ENCODE results near the gene CFAP77.
A peak's percentile ranks its signal among the peaks of the same experiment; 100 is the strongest.

CFAP77 gene

GRCh38 chr9:132408521-132408920 is 1.5 kb upstream of the CFAP77 start:
- no peak for DNase-seq (ENCODE audit: low read depth in 2 of 2)

DNA sequence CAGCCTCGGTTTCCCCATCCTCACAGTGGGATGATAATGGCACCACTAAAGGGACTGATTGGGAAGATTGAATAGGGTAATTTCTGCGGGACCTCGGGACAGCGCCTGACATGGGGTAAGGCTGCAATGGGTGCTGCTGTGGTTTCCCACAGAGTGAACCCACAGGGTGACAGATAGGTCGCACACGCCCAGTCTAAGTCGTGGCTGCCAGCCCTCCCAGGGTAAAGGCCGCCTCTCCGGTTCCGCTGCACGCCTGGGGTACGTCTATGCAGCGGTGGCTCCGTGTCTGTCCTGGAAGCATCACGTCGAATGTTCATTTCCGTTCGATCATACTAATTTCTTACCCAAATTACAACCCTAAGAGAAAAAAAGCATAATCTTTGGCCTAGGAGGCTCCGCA is 631 bp downstream of the CFAP77 start:
- DNase-seq (ENCODE audit: low read depth in 2 of 2), result no peak

DNA sequence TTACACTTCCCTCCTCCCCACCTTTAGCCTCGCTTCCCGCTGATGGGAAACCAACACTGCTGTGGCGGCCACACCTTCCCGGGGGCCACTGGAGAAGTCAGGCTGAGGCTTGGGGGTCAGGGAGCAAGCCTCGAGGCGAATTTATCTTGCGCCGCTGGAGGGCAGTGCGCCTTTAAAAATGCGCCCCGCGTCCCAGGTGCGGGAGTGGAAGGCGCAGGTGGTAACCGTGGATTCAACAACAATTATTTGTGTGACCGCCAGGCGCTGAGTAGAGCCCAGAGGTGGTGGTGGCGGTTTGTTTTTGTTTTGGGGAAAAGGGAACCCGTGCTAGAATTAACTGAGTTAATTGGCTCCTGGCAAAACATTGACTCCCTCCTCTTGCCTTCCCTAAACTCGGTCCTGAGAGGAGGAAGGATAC is 1.1 kb downstream of the CFAP77 start:
- DNase-seq (ENCODE audit: low read depth in 2 of 2), result peak; percentile 43 to 62

DNA sequence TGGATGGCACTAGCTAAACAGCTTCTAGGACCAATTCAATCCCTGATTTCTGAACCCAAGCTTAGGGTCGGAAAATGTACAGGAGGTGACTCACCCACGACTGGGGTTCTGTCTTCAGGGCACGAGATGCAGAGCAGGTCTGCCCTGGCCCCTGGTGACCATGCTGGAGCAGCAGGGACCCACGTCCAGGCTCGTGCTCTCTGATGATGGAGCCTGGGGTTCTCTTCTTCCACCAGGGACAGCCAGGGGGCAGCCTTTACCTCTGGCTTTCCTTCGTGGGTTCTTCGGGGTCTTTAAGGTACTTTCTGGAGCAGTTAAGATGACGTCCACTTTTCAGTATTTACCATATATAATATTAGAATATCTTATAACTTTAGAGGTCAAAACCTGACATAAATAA is 2.1 kb downstream of the CFAP77 start:
- no peak for DNase-seq (ENCODE audit: low read depth in 2 of 2)

DNA sequence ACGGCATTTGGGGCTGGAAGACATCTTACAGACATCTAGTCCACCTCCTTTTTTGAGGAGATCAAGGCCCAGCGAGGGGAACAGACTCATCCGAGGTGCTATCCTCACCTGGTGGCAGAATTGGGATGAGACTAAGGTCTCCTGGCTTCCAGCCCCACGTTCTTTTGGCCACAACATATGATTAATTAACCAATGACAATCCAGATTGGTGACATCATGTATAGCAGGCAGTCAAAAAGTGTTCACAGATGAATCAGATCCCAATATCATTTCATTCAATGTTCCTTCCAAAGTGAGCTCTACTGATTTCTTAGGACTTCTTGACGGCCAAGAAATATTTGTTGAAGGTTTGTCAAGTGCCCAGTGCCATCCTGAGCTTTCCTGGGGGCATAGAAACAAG is 3.9 kb downstream of the CFAP77 start:
- DNase-seq (ENCODE audit: low read depth in 2 of 2), result no peak

- no peak for DNase-seq (ENCODE audit: low read depth in 2 of 2)
Observed at GRCh38 chr9:132414731-132415130, 4.7 kb downstream of the CFAP77 start.

DNA sequence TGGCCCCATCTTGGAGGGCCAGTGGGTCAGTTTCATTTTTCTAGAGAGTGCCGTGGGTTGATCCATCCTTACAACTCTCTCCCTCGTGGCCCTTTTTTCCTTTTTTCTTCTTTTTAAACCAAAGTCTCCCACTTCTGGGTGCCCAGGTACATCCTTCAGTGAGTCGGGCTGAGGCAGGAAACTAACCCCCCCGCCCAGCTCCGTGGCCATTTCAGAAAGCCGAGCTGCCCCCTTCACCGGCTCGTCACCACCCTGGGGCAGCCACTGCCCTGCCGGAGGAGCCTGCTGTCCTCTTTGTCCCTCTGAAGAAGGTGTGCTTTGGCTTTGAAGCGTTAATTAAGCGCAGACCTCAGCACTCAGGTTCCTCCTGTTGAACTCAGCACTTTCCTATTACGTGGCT is 5.2 kb downstream of the CFAP77 start:
- no peak for DNase-seq (ENCODE audit: low read depth in 2 of 2)

- no peak for DNase-seq (ENCODE audit: low read depth in 2 of 2)
Observed at GRCh38 chr9:132418726-132419363, 8.8 kb downstream of the CFAP77 start.

GRCh38 chr9:132422574-132422973 is 12.6 kb downstream of the CFAP77 start:
- no peak for DNase-seq (ENCODE audit: low read depth in 2 of 2)

DNA sequence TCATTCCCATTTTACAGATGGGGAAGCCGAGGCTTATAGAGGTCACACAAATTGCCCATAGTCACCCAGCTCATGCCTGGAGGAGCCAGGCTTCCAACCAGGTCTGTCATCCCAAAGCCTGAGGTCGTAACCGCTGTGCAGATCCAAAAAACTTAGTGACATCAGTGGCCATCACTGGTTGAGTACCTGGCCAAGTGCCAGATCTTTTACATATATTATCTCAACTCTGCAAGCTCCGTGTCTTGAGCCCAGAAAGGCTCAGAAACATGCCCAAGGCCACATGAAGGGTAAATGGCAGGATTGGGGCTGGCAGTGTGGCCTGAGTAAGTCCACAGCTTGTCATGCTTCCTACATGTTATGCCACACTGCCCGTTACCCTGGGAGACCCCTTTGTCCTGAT is 13.5 kb downstream of the CFAP77 start:
- no peak for DNase-seq (ENCODE audit: low read depth in 2 of 2)

GRCh38 chr9:132424857-132425674 is 15.1 kb downstream of the CFAP77 start:
- DNase-seq (ENCODE audit: low read depth in 2 of 2), result no peak

- no peak for DNase-seq (ENCODE audit: low read depth in 2 of 2)
Observed at GRCh38 chr9:132425675-132426062, 15.7 kb downstream of the CFAP77 start.

DNA sequence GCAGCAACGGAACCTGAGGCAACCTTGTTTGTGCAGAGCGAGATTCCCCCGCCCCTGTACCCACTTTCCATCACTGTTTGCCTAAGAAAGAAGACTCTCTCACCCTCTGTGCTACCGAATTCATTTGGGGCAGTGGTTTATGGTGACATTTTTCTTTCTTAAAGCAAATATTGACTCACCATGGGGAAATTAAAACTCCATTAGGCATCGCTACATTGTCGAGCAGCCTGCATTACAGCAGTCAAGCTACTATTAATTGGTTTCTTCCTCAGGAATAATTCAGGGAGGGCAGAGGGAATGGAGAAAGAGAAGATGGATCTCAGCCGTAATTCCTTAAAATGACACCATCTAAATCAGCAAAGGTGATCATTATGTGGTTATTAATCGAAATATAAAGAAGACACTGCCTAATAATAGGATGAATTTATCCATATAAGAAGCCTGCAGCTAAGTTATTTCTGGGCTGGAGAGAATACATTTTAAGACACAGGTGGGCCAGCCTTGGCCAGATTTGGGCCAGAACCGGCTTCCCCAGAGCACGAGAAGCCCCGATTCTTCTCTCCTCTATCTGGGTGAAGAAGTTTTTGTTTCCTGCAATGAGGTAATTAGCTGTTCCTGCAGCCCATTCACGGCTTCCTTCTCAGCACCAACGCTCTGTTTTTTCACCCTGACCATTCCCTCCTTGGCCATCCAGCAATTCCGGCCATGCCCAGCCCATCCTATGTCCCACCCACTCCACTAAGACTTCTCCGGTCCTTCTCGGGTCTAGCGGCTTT is 16.8 kb downstream of the CFAP77 start:
- DNase-seq (ENCODE audit: low read depth in 2 of 2), result no peak

DNA sequence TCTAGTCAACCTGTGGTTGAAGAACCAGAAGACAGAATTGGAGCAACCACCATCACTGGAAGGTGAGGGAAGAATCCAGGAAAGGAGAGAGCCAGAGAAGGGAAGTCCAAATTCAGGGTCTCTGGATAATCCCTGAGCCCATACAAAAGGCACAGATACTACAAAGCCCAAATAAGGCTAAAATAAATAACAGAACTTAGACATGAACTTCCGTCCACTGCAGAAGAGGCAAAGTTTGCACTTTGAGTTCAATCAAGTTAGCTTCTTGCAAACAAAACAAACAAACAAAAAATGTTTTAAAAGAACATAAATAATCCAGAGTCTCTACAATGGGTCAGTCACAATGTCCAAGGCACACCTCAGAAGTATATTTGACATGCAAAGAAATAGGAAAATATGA is 21.0 kb downstream of the CFAP77 start:
- DNase-seq (ENCODE audit: low read depth in 2 of 2), result no peak

GRCh38 chr9:132434881-132435280 is 24.9 kb downstream of the CFAP77 start:
- DNase-seq (ENCODE audit: low read depth in 2 of 2), result no peak

- no peak for DNase-seq (ENCODE audit: low read depth in 2 of 2)
Observed at GRCh38 chr9:132439153-132439552, 29.1 kb downstream of the CFAP77 start.

DNA sequence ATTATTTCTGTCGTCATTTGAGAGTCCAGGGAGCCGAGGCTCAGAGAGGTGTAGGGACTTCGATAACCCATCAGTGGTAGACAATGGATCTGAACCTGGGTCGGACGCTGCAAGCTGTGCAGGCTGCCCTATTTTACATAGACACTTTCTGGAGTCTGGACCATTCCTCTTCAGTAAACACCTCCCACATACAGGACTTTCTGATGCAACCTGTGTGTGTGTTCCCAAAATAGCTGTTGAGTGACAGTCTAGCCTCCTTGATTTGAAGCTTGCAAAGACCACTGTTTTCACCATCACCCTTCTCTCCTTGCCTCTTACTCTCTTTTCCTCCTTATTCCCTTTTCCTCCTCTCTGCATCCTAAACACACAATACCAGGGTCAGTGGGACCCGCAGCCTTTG is 30.7 kb downstream of the CFAP77 start:
- no peak for DNase-seq (ENCODE audit: low read depth in 2 of 2)

GRCh38 chr9:132441404-132441803 is 31.4 kb downstream of the CFAP77 start:
- no peak for DNase-seq (ENCODE audit: low read depth in 2 of 2)

- no peak for DNase-seq (ENCODE audit: low read depth in 2 of 2)
Observed at GRCh38 chr9:132443951-132444607, 34.1 kb downstream of the CFAP77 start.

DNA sequence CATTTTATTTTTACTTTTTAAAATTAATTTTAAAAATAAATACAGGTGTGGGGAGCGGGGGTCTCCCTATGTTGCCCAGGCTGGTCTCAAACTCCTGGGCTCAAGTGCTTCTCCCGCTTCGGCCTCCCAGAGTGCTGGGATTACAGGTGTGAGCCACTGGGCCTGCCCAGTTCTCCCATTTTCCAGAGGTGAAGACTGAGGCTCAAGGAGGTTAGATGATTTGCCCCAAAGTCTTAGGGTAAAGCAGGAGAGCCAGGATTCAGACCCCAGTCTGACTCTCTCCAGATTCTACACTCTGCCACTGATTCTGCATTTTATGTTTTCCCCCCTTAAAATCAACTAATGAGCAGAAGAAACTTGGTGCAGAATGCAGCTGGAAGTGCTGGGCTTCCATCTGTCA is 36.9 kb downstream of the CFAP77 start:
- DNase-seq (ENCODE audit: low read depth in 2 of 2), result no peak

GRCh38 chr9:132447346-132447745 is 37.3 kb downstream of the CFAP77 start:
- no peak for DNase-seq (ENCODE audit: low read depth in 2 of 2)

GRCh38 chr9:132447902-132448301 is 37.9 kb downstream of the CFAP77 start:
- DNase-seq (ENCODE audit: low read depth in 2 of 2), result no peak

Data from stimulated activated CD4-positive, alpha-beta T cell treated with anti-CD3 and anti-CD28 coated beads, Interleukin-15, amount 100 ng/mL, for 48 hours (primary cell).